ENCODE data around the gene PDE9A. TPM values are rescaled to one million over a fixed set of nuclear protein-coding genes. Genes with fewer than 3 reads are reported as not detected.

The PDE9A gene
- total and polyA plus RNA-seq, 2 experiments from 2014 or later: 26.5 to 31.1 TPM

GRCh38 chr21:42756580-42757250, 103.3 kb downstream of the PDE9A start:
- Histone ChIP-seq H3K4me1 (ENCODE audit: insufficient read depth) (no peaks in the 10 kb centered on the region), H2AFZ (no peak overlapping the region), H3F3A (replicated peaks; ENCODE audit: low read depth) (no peaks in the 10 kb centered on the region), H3K79me2 (replicated peaks; ENCODE audit: insufficient read depth) (no peaks in the 10 kb centered on the region), H3K4me3 (no peak overlapping the region), H3K9me2 (ENCODE audit: insufficient read depth) (no peaks in the 10 kb centered on the region), H3K27ac (ENCODE audit: low read depth) (no peak overlapping the region), H3K36me3 (ENCODE audit: insufficient read depth) (no peaks in the 10 kb centered on the region), H4K20me1 (replicated peaks; ENCODE audit: insufficient read depth) (no peaks in the 10 kb centered on the region), H3K27me3 (ENCODE audit: insufficient read depth) (no peaks in the 10 kb centered on the region), H3K4me2 (no peak overlapping the region)
- no peak overlapping the region for H3K4me3 Mint-ChIP-seq
- no peak for DNase-seq (ENCODE audit: low spot score)
- no peak for ATAC-seq
- H3K36me3 Mint-ChIP-seq (ENCODE audit: low read depth): peaks cover 7% of the 10 kb centered on the region; the same call in 1 of the 3 replicates
- peaks cover 14% of the 10 kb centered on the region for H3K27me3 Mint-ChIP-seq (ENCODE audit: insufficient read depth, low read depth, poor library complexity)
- peaks cover 7% of the 10 kb centered on the region for H3K4me1 Mint-ChIP-seq
- H3K27ac Mint-ChIP-seq: no peak overlapping the region
- no peaks in the 10 kb centered on the region for H3K9me3 Mint-ChIP-seq
- TF ChIP-seq STAT1 (IDR thresholded peaks at IDR 0.05; ENCODE audit: unreplicated experiment): no peak
- no peak for TF ChIP-seq REST (IDR thresholded peaks at IDR 0.05; ENCODE audit: unreplicated experiment)
- no peak for TF ChIP-seq JUNB (IDR thresholded peaks at IDR 0.05; ENCODE audit: unreplicated experiment)
- no peak for TF ChIP-seq NANOG (IDR thresholded peaks at IDR 0.05; ENCODE audit: borderline replicate concordance)
- TF ChIP-seq CTCF (conservative IDR thresholded peaks at IDR 0.05; ENCODE audit: low read depth in 2 of 2): no peak
- no peak for TF ChIP-seq ZNF331 (CRISPR knock-in tag; IDR thresholded peaks at IDR 0.05; ENCODE audit: low read depth)
- no peak for TF ChIP-seq EZH2 (IDR thresholded peaks at IDR 0.05; ENCODE audit: low read depth, unreplicated experiment)
- TF ChIP-seq ZNF114 (CRISPR knock-in tag; IDR thresholded peaks at IDR 0.05): no peak
- TF ChIP-seq POLR2AphosphoS5 (IDR thresholded peaks at IDR 0.05; ENCODE audit: low read depth): no peak
- no peak for TF ChIP-seq ZNF462 (CRISPR knock-in tag; IDR thresholded peaks at IDR 0.05)
- no peak for TF ChIP-seq CREB1 (CRISPR knock-in tag; IDR thresholded peaks at IDR 0.05; ENCODE audit: low read depth)
- TF ChIP-seq ETS1 (IDR thresholded peaks at IDR 0.05): no peak
- TF ChIP-seq EZH2phosphoT487 (IDR thresholded peaks at IDR 0.05; ENCODE audit: unreplicated experiment): no peak
